ENCODE data around the gene CRBN. TPM values are rescaled to one million over a fixed set of nuclear protein-coding genes. Genes with fewer than 3 reads are reported as not detected.

Gene CRBN
- 114 TPM for total RNA-seq

DNA sequence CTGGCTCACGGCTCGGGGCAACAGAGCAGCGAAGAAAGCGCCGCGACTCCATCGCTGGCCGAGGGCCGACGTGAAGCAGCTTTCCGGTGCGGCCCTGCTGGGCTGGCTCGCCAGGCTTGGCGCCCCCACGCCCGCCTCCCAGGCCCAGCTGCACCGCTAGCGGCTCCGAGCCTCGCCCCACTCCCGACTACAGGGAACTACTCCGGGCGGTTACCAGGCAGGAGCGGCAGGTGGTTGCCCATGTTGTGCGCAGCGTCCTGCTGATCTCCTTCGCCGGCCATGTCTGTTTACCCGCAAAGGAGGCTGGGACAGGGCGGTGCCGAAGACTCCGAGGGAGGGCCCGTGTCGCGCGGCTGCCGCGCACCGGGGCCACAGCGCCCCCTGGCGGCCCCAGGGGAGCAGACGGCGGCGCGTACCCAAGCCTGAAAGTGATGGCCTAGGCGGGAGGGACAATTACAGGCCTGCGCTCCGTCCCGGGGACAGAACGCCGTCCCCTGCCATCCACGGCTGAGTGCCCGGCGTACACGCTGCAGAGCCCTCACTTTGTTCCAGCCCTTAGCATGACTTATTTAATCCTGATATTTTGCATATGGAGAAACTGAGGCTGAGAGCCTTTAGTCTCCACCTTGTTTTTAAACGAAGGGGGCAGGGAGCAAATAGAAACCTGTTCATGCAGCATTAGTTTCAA, at the start of gene CRBN:
Gene CRBN, minus strand, starts transcription at position 285 of the 688 bp plus-strand sequence. Its CDS starts 4 bp downstream, at position 281.
- intact Hi-C loops (cut with DNase I) = loop anchor here (2.0 kb wide), 1 partner anchor 53 kb away; the partner anchor contains the start of gene TRNT1
- no peaks in the 10 kb centered on the region for H3K9me3 ChIP-seq
- peaks cover 6 to 18% of the 10 kb centered on the region in 2 donors for H3K4me1 ChIP-seq
- DNase-seq (ENCODE audit: low spot score in 2 of 2) = peak; percentile 46 to 92
- H3K4me3 ChIP-seq = peak within 1 kb of the TSS; percentile 78 to 88
- H3K27ac ChIP-seq = peak within 1 kb of the TSS; percentile 74 to 75
- H3K36me3 ChIP-seq = peaks cover 0 to 10% of the 10 kb centered on the region in 2 donors
- TF ChIP-seq, protein P1, sequence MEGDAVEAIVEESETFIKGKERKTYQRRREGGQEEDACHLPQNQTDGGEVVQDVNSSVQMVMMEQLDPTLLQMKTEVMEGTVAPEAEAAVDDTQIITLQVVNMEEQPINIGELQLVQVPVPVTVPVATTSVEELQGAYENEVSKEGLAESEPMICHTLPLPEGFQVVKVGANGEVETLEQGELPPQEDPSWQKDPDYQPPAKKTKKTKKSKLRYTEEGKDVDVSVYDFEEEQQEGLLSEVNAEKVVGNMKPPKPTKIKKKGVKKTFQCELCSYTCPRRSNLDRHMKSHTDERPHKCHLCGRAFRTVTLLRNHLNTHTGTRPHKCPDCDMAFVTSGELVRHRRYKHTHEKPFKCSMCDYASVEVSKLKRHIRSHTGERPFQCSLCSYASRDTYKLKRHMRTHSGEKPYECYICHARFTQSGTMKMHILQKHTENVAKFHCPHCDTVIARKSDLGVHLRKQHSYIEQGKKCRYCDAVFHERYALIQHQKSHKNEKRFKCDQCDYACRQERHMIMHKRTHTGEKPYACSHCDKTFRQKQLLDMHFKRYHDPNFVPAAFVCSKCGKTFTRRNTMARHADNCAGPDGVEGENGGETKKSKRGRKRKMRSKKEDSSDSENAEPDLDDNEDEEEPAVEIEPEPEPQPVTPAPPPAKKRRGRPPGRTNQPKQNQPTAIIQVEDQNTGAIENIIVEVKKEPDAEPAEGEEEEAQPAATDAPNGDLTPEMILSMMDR (IDR thresholded peaks at IDR 0.05) = peak; percentile 95 to 100 (median 98)
- no peaks in the 10 kb centered on the region for H3K27me3 ChIP-seq

DNA sequence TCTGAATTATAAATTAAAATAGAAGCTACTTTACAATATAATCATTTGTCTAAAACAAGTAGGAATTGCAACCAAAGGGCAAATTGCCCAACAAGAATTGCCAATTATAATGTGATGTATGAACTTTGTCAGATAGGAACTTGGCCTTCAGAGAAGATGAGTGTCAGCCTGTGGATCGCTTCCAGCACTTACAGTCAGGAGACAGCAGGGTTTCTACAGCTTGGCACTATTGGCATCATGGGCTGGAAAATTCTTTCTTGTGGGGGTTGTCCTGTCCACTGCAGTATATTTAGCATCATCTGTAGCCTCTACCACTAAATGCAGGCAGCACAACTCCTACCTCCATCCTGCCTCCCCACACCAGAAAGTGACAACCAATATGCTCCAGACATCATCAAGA, 48.1 kb upstream of the CRBN start:
- no peaks in the 10 kb centered on the region for H3K9me3 ChIP-seq
- H3K4me1 ChIP-seq = peaks cover 0 to 4% of the 10 kb centered on the region in 2 donors
- no peak overlapping the region for H3K4me3 ChIP-seq
- H3K27ac ChIP-seq = no peak overlapping the region
- intact Hi-C loops (cut with DNase I) = no loop called here
- H3K36me3 ChIP-seq = no peaks in the 10 kb centered on the region
- H3K27me3 ChIP-seq = no peaks in the 10 kb centered on the region
- no peak for DNase-seq (ENCODE audit: low spot score in 2 of 2)
- TF ChIP-seq, protein P1 (IDR thresholded peaks at IDR 0.05) = no peak

DNA sequence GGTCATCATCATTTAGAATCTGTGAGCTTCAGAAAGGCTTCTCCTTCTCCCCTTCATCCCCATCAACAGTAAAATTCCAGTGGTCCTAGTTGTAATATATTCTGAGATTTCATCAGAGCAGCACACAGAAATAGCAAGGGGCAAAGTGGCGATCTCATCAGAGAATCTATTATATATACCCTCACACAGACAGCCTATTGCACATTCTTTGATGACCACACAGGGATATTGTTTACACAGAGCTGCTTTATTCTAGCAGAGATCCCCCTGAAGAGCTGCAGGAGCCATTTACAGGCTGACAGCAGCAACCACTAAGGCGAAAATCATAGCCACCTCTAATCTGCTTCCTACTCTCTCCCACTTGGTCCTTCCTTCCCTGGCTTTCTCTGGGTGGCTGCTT, 42.0 kb upstream of the CRBN start:
- no peak overlapping the region for H3K4me3 ChIP-seq
- no peaks in the 10 kb centered on the region for H3K36me3 ChIP-seq
- DNase-seq (ENCODE audit: low spot score in 2 of 2) = no peak
- intact Hi-C loops (cut with DNase I) = no loop called here
- H3K27me3 ChIP-seq = no peaks in the 10 kb centered on the region
- H3K4me1 ChIP-seq = no peaks in the 10 kb centered on the region
- TF ChIP-seq, protein P1 (IDR thresholded peaks at IDR 0.05) = no peak
- H3K9me3 ChIP-seq = no peaks in the 10 kb centered on the region
- no peak overlapping the region for H3K27ac ChIP-seq

DNA sequence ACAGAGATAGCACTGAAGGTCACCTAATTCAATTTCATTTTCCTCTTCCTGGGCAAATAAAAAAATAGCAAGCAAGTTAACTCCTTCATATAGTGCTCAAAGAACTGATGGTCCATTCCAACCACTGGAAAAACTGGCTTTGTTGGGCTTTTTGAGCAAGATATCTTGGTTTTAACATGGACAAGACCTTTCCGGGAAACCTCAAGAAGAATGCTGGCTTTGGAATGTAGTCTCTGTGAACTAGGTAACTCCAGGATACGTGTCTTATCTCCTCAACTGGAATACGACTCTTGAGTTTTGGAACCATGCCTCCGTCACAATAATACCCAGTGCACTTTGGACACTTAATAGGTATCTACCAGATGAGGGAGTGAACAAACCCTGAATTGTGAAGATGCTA, 36.9 kb upstream of the CRBN start:
- Histone ChIP-seq H3K36me3 (no peaks in the 10 kb centered on the region), H3K27ac (no peak overlapping the region), H3K27me3 (no peaks in the 10 kb centered on the region), H3K9me3 (no peaks in the 10 kb centered on the region), H3K4me1 (no peaks in the 10 kb centered on the region), H3K4me3 (no peak overlapping the region)
- no peak for DNase-seq (ENCODE audit: low spot score in 2 of 2)
- TF ChIP-seq, protein P1 (IDR thresholded peaks at IDR 0.05) = no peak
- intact Hi-C loops (cut with DNase I) = no loop called here

DNA sequence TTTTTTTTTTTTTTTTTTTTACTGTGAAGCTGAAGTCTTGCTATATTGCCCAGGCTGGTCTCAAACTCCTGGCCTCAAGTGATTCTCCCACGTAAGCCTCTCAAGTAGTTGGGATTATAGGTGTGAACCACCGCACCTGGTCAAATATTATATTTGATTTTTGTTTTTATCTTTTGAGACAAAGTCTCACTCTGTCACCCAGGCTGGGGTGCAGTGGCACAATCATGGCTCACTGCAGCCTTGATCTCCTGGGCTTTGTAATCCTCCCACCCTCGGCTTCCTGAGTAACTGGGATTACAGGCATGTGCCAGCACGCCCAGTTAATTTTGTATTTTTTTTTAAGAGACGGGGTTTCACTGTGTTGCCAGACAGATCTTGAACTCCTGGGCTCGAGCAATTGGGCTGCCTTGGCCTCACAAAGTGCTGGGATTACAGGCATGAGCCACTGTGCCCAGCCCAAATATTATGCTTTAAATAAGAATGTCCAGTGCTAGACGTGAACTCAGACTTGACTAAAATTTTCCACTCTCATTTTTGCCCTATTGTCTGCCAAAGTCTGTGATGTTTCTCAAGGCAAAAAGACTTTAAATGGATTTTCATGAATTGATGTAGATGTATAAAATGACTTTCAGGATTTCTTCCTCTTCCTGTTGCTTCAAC, 33.4 kb upstream of the CRBN start:
- DNase-seq (ENCODE audit: low spot score in 2 of 2) = peak in 1 of 2 donors; percentile 66
- no peak overlapping the region for H3K4me3 ChIP-seq
- H3K27ac ChIP-seq = peak overlapping the region; percentile 65 to 80
- H3K4me1 ChIP-seq = no peaks in the 10 kb centered on the region
- TF ChIP-seq, protein P1 (IDR thresholded peaks at IDR 0.05) = no peak
- no peaks in the 10 kb centered on the region for H3K36me3 ChIP-seq
- intact Hi-C loops (cut with DNase I) = no loop called here
- no peaks in the 10 kb centered on the region for H3K27me3 ChIP-seq
- H3K9me3 ChIP-seq = no peaks in the 10 kb centered on the region
